Activated CD8-positive, alpha-beta T cell treated with anti-CD3 and anti-CD28 coated beads, Interleukin-2, amount 10 ng/mL, durations not matched to agents 7 days and 5 days (primary cell): ENCODE measurements around the gene CPLX3. TPM values are rescaled to one million over a fixed set of nuclear protein-coding genes. Genes with fewer than 3 reads are reported as not detected.
A peak's percentile ranks its signal among the peaks of the same experiment; 100 is the strongest.

Experiments
- ATAC-seq: fragments of 150-1000 bp; cut with Tn5 transposase; one replicate; pipeline ENCODE4 v1.10.0; 2021; ENCODE audit warnings: moderate library complexity
- CTCF ChIA-PET: fragments of 350-600 bp; sonication (Branson Sonifier 250); formaldehyde crosslinking; loops from one replicate; lab custom pipeline; 2021; ENCODE audit warnings: antibody characterized with exemption; lab: Charles Lee
- POLR2A ChIA-PET: fragments of 350-600 bp; sonication (Branson Sonifier 250); formaldehyde crosslinking; loops from one replicate; lab custom pipeline; 2021; ENCODE audit warnings: antibody characterized with exemption; lab: Charles Lee
- DNase-seq: peaks from one replicate; pipeline ENCODE4 v3.0.0-alpha.2; 2020
- H3K27ac Mint-ChIP-seq: one replicate; pipeline ENCODE4 v1.8.0; 2021; ENCODE audit warnings: mild to moderate bottlenecking, mixed read lengths
- H3K27me3 Mint-ChIP-seq: one replicate; pipeline ENCODE4 v1.8.0; 2021; ENCODE audit warnings: low read depth, mixed read lengths
- H3K36me3 Mint-ChIP-seq: one replicate; pipeline ENCODE4 v1.8.0; 2021; ENCODE audit warnings: low read depth, mixed read lengths
- H3K4me1 Mint-ChIP-seq: one replicate; pipeline ENCODE4 v1.8.0; 2021; ENCODE audit warnings: low read depth, mixed read lengths
- H3K4me3 Mint-ChIP-seq: one replicate; pipeline ENCODE4 v1.8.0; 2021; ENCODE audit warnings: mild to moderate bottlenecking, mixed read lengths
- H3K9me3 Mint-ChIP-seq: one replicate; pipeline ENCODE4 v1.8.0; 2022; ENCODE audit warnings: mixed read lengths; ENCODE audit not compliant: insufficient read depth
- total RNA-seq, 2 experiments: library from RNA; stranded (reverse); gene quantifications; one replicate each; pipeline ENCODE4 v1.2.3, GENCODE V29; 2021

The CPLX3 gene, protein sequence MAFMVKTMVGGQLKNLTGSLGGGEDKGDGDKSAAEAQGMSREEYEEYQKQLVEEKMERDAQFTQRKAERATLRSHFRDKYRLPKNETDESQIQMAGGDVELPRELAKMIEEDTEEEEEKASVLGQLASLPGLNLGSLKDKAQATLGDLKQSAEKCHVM
- not detected for total RNA-seq

DNA sequence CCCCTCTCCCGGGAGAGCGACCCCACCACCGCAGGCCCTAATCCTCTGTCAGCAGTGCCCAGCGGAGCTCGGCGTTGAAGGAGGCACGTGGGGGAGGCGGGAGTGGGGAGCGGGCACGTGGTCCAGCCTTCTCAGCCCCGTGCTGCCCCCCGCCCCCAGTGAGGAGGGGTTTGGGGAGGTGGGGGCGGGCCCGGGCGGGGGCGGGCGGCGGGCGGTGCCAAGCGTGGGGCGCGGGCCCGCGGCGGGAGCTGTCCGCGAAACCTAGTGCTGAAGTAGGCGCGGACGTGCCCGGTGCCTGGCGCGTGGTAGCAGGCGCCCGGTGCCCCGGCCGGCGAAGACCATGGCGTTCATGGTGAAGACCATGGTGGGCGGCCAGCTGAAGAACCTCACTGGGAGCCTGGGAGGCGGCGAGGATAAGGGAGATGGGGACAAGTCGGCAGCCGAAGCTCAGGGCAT, at the start of gene CPLX3:
CPLX3 (plus strand) TSS at position 264 of the 456 bp plus-strand sequence; CDS start at position 341, 77 bp downstream.
- H3K4me3 Mint-ChIP-seq = no peak within 1 kb of the TSS
- POLR2A ChIA-PET = interaction anchor here (1.1 to 1.3 kb wide), 3 partner anchors 18 to 71 kb away, joined by 3 read pairs; no protein-coding TSS in a partner anchor

DNA sequence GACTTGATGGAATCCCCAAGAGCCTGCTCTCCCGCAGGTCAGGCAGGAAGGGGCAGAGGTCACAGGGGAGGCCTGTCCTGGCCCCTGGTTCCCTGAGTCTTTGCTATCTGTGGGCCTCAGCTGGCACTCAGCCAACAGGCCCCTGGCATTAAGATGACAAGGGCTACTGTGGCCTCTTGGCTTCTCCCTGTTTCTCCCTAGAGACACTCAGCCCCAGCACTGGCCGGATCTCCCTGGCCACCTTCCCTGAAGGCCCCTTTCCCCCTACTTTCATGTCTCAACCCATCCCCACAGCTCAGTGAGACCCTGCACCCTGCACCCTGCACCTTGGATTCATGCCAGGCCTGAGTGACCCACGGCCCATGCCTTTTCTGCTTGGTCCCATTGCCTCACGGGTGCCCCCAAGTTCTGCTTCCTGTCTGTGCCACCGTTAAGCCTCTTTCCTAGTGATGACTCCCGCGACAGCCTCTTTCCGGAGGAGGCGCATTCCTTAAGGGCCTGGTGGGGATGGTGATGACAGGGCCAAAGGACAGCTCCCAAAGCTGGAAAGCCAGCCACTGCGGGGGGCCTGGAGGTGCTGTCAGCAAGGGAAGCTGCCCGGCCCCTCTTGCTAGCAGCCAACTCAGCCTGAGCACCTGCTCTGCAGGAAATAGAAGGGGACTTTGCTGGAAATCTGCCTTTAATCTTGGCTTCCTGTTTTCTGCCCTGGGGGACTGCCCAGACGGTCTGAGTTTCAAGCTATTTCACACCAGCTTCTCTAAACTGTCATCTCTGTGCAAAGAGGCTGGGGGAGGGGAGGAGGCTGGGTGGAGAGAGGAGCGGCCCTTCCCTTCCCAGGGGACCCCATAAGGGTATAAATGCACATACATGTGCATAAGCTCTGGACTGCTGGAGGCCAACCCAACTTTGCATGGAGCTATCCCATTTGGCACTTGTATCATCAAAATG, 49.3 kb upstream of the CPLX3 start:
- CTCF ChIA-PET = interaction anchor here (1.0 to 25.5 kb wide), 14 partner anchors 2 to 398 kb away, joined by 3 to 1683 read pairs (median 5); partner anchors contain the start of genes CSK and RPP25
- peak overlapping the region; percentile 77 for H3K4me3 Mint-ChIP-seq
- peak; percentile 24 for ATAC-seq

More for the DNA sequence above, at the start of gene CPLX3:
- Mint-ChIP-seq H3K9me3 (no peaks in the 10 kb centered on the region), H3K27me3 (peaks cover 23% of the 10 kb centered on the region), H3K27ac (no peak within 1 kb of the TSS), H3K4me1 (no peaks in the 10 kb centered on the region), H3K36me3 (no peaks in the 10 kb centered on the region)
- CTCF ChIA-PET = interaction anchor here (0.7 to 2.8 kb wide), 4 partner anchors 33 to 75 kb away, joined by 3 to 10 read pairs (median 5); no protein-coding TSS in a partner anchor
- ATAC-seq = peak; percentile 66
- peak; percentile 67 for DNase-seq

GRCh38 chr15:74777769-74778598, 48.4 kb upstream of the CPLX3 start:
- Mint-ChIP-seq H3K9me3 (no peaks in the 10 kb centered on the region), H3K27ac (peak overlapping the region; percentile 94), H3K36me3 (peaks cover 10% of the 10 kb centered on the region), H3K4me3 (peak overlapping the region; percentile 77), H3K27me3 (no peaks in the 10 kb centered on the region), H3K4me1 (peaks cover 69% of the 10 kb centered on the region)
- DNase-seq (no peak), ATAC-seq (no peak)
- POLR2A ChIA-PET = interaction anchor here (0.6 to 23.0 kb wide), 12 partner anchors 14 to 676 kb away, joined by 3 to 670 read pairs (median 4); partner anchors contain the start of genes COX5A, FAM219B and MPI
- CTCF ChIA-PET = interaction anchor here (1.0 to 25.5 kb wide), 15 partner anchors 1 to 399 kb away, joined by 3 to 1683 read pairs (median 4); partner anchors contain the start of genes CSK and RPP25

More for the DNA sequence above, 49.3 kb upstream of the CPLX3 start:
- Mint-ChIP-seq H3K4me1 (peaks cover 76% of the 10 kb centered on the region), H3K9me3 (no peaks in the 10 kb centered on the region), H3K36me3 (peaks cover 6% of the 10 kb centered on the region), H3K27ac (peak overlapping the region; percentile 94), H3K27me3 (no peaks in the 10 kb centered on the region)
- POLR2A ChIA-PET = interaction anchor here (0.5 to 23.0 kb wide), 17 partner anchors 14 to 677 kb away, joined by 3 to 670 read pairs (median 4); partner anchors contain the start of genes COX5A, FAM219B and MPI
- DNase-seq = peak; percentile 62

GRCh38 chr15:74778599-74778970, 47.8 kb upstream of the CPLX3 start:
- H3K27ac Mint-ChIP-seq = peak overlapping the region; percentile 94
- H3K4me3 Mint-ChIP-seq = peak overlapping the region; percentile 77
- no peaks in the 10 kb centered on the region for H3K27me3 Mint-ChIP-seq
- no peak for DNase-seq
- ChIA-PET POLR2A (interaction anchor here (1.0 to 23.0 kb wide), 5 partner anchors 7 to 676 kb away, joined by 3 to 670 read pairs (median 5); no protein-coding TSS in a partner anchor), CTCF (interaction anchor here (1.0 to 25.5 kb wide), 8 partner anchors 1 to 178 kb away, joined by 3 to 1683 read pairs (median 10); partner anchors contain the start of genes CSK and RPP25)
- peaks cover 16% of the 10 kb centered on the region for H3K36me3 Mint-ChIP-seq
- peaks cover 68% of the 10 kb centered on the region for H3K4me1 Mint-ChIP-seq
- H3K9me3 Mint-ChIP-seq = no peaks in the 10 kb centered on the region
- no peak for ATAC-seq

DNA sequence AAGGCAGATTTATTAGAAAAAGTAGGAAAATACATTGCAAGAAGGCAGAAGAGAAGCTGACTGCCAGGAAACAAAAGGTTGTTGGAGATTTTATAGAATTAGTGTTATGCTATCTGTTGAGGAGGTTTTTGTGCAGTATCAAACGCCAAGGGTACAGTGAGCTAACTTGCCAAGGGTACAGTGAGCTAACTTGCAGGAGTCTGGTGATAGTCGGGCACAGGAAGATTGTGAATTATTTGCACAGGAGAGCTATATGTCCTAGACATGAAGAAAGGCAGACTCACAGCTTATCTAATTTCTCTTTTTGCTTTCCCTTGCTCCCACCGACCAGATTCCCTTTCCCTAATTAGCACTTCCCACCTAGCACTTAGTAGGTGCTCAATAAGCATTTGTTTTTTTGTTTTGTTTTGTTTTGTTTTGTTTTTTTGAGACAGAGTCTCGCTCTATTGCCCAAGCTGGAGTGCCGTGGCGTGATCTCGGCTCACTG, 47.2 kb upstream of the CPLX3 start:
- H3K36me3 Mint-ChIP-seq = peaks cover 22% of the 10 kb centered on the region
- H3K27ac Mint-ChIP-seq = peak overlapping the region; percentile 94
- H3K4me1 Mint-ChIP-seq = peaks cover 67% of the 10 kb centered on the region
- DNase-seq (no peak), ATAC-seq (no peak)
- no peaks in the 10 kb centered on the region for H3K27me3 Mint-ChIP-seq
- CTCF ChIA-PET = interaction anchor here (1.0 to 25.5 kb wide), 8 partner anchors 0 to 171 kb away, joined by 3 to 1683 read pairs (median 11); partner anchors contain the start of gene CSK
- H3K4me3 Mint-ChIP-seq = peak overlapping the region; percentile 95
- no peaks in the 10 kb centered on the region for H3K9me3 Mint-ChIP-seq
- POLR2A ChIA-PET = interaction anchor here (1.0 to 23.0 kb wide), 5 partner anchors 8 to 158 kb away, joined by 3 to 670 read pairs (median 3); partner anchors contain the start of gene COX5A

GRCh38 chr15:74780523-74781430, 45.6 kb upstream of the CPLX3 start:
- H3K4me1 Mint-ChIP-seq = peaks cover 62% of the 10 kb centered on the region
- ChIA-PET CTCF (interaction anchor here (0.6 to 25.5 kb wide), 18 partner anchors 2 to 398 kb away, joined by 3 to 1683 read pairs (median 4); partner anchors contain the start of genes CSK, EDC3 and FAM219B), POLR2A (interaction anchor here (0.6 to 23.0 kb wide), 14 partner anchors 9 to 241 kb away, joined by 3 to 670 read pairs (median 3); partner anchors contain the start of genes CLK3 and ULK3)
- peak; percentile 62 for DNase-seq
- ATAC-seq = no peak
- no peaks in the 10 kb centered on the region for H3K27me3 Mint-ChIP-seq
- H3K36me3 Mint-ChIP-seq = peaks cover 35% of the 10 kb centered on the region
- no peaks in the 10 kb centered on the region for H3K9me3 Mint-ChIP-seq
- H3K4me3 Mint-ChIP-seq = peak overlapping the region; percentile 95
- H3K27ac Mint-ChIP-seq = peak overlapping the region; percentile 94

DNA sequence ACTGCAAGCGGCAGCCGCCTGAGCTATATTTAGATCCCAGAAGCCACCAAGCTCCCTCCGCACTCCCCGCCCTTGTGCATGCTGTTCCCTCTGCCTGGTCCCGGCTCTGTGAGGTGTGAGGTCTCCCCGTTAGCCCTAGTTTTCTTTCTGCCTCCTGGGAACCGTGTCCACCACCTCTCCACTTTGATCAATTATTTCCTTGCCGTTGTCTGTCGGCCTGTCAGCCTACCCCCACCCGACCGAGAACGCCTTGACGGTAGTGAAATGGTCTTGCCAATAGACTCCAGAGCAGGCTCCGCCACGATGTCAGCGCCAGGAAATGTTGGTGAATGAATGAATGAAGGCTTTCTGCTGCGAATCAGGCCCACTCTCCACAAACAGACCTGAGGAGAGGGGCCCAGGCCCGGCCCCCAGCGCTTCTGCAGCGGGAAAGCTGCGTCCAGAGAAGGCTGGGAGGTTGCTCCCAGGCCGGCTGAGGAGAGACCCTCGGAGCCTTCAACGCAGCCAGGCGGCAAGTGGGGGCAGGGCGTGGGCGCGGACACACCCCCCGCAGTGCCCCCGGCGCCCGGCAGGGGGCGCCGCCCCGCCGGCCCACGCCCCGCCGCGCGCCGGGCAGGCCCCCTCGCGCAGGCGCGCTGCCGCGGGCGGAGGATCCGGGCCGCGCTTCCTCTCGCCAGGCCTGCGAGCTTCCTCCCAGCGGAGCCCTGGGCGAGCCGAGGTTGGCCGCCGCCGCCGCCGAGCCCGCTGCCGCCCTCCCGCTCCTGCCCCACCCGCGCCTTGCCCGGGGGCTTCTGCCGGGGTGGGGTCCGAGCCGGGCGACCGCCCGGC, 44.8 kb upstream of the CPLX3 start, which contains the start of gene CSK:
CSK (plus strand) TSS at position 650 of the 828 bp plus-strand sequence. CDS start 16,218 bp downstream, outside the sequence.
- POLR2A ChIA-PET = interaction anchor here (0.6 to 23.0 kb wide), 9 partner anchors 10 to 241 kb away, joined by 3 to 670 read pairs (median 3); no protein-coding TSS in a partner anchor
- H3K9me3 Mint-ChIP-seq = no peaks in the 10 kb centered on the region
- H3K4me1 Mint-ChIP-seq = peaks cover 59% of the 10 kb centered on the region
- DNase-seq = peak; percentile 82
- H3K4me3 Mint-ChIP-seq = peak within 1 kb of the TSS; percentile 95
- peaks cover 43% of the 10 kb centered on the region for H3K36me3 Mint-ChIP-seq
- CTCF ChIA-PET = interaction anchor here (0.6 to 25.5 kb wide), 13 partner anchors 3 to 320 kb away, joined by 3 to 1683 read pairs (median 4); partner anchors contain the start of genes CSK, EDC3 and FAM219B
- H3K27ac Mint-ChIP-seq = peak within 1 kb of the TSS; percentile 99
- peak; percentile 59 for ATAC-seq
- H3K27me3 Mint-ChIP-seq = no peaks in the 10 kb centered on the region

DNA sequence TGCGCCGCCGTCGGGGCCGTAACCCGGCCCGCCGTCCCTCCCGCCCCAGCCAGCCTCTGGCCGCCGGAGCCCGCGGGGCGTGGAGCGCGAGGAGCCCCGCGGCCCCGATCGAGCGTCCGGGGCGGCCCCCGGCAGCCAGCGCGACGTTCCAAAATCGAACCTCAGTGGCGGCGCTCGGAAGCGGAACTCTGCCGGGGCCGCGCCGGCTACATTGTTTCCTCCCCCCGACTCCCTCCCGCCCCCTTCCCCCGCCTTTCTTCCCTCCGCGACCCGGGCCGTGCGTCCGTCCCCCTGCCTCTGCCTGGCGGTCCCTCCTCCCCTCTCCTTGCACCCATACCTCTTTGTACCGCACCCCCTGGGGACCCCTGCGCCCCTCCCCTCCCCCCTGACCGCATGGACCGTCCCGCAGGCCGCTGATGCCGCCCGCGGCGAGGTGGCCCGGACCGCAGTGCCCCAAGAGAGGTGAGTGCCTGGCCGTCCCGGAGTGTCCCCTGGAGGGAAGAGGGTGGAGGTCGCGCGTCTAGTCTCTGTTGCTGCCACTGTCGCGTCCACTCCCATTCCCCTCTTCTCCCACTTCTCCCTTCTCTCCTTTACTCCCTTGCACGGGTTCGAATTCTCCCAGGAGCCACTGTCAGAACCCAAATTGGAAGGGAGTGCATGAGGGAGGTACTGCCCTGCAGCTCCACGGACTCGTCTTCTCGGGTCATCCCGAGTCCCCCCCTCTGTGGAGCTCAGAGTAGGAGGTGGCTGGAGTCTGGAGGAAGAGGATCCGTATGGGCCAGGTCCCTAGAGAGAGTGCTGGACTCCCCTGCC, 44.0 kb upstream of the CPLX3 start:
- Mint-ChIP-seq H3K9me3 (no peaks in the 10 kb centered on the region), H3K4me3 (peak overlapping the region; percentile 90), H3K27me3 (no peaks in the 10 kb centered on the region), H3K27ac (peak overlapping the region; percentile 99), H3K36me3 (peaks cover 52% of the 10 kb centered on the region), H3K4me1 (peaks cover 58% of the 10 kb centered on the region)
- peak; percentile 79 for DNase-seq
- CTCF ChIA-PET = interaction anchor here (1.0 to 25.5 kb wide), 7 partner anchors 3 to 168 kb away, joined by 3 to 1683 read pairs (median 9); partner anchors contain the start of gene CSK
- POLR2A ChIA-PET = interaction anchor here (0.7 to 23.0 kb wide), 5 partner anchors 4 to 62 kb away, joined by 3 to 670 read pairs (median 4); partner anchors contain the start of gene CSK
- peak; percentile 13 for ATAC-seq
